OCI-LY3 (cell line): ENCODE measurements around the gene DLX2.

ENCODE experiments used
- H2AFZ ChIP-seq: fragments of 200-600, 300-600 bp; shearing (Covaris generic); 2 replicates; pipeline ENCODE4 v1.6.0; 2014; ENCODE audit warnings: antibody characterized with exemption, low read depth, low read length
- H3K27ac ChIP-seq: fragments of 200-600, 300-600 bp; sonication (generic); 2 replicates; pipeline ENCODE4 v1.5.1; 2014; ENCODE audit warnings: mild to moderate bottlenecking, low read length, moderate library complexity, mixed read lengths
- H3K27me3 ChIP-seq: fragments of 200-600, 300-600 bp; sonication (generic); 2 replicates; pipeline ENCODE4 v1.6.1; 2014; ENCODE audit warnings: low read depth, low read length, mixed read lengths
- H3K36me3 ChIP-seq: fragments of 200-600, 300-600 bp; sonication (generic); replicated peaks from 2 replicates; pipeline ENCODE3; 2014; ENCODE audit warnings: low read depth, low read length, mixed read lengths
- H3K4me1 ChIP-seq: fragments of 300-600, 200-600 bp; sonication (generic); 2 replicates; pipeline ENCODE4 v1.6.1; 2014; ENCODE audit warnings: low read length, mixed read lengths
- H3K4me2 ChIP-seq: fragments of 200-600, 300-600 bp; sonication (generic); 2 replicates; pipeline ENCODE4 v1.6.1; 2014; ENCODE audit warnings: low read length, mixed read lengths
- H3K4me3 ChIP-seq: fragments of 300-600, 200-600 bp; sonication (generic); 2 replicates; pipeline ENCODE4 v1.5.1; 2014; ENCODE audit warnings: antibody characterized with exemption, mild to moderate bottlenecking, low read length, moderate library complexity
- H3K79me2 ChIP-seq: fragments of 300-600, 200-600 bp; shearing (Covaris generic); 2 replicates; pipeline ENCODE4 v1.6.1; 2014; ENCODE audit warnings: mild to moderate bottlenecking, low read length, mixed read lengths
- H3K9ac ChIP-seq: fragments of 300-600, 200-600 bp; shearing (Covaris generic); 2 replicates; pipeline ENCODE4 v1.6.0; 2014; ENCODE audit warnings: mild to moderate bottlenecking, low read length, moderate library complexity
- H3K9me3 ChIP-seq: fragments of 200-600, 300-600 bp; shearing (Covaris generic); 2 replicates; pipeline ENCODE4 v1.6.1; 2014; ENCODE audit warnings: low read length, mixed read lengths; ENCODE audit not compliant: insufficient read depth
- H4K20me1 ChIP-seq: fragments of 200-600, 300-600 bp; sonication (generic); 2 replicates; pipeline ENCODE4 v1.6.1; 2016; ENCODE audit warnings: low read length, mixed read lengths; ENCODE audit not compliant: insufficient read depth
- EZH2phosphoT487 ChIP-seq: fragments of 200-600 bp; shearing (Covaris generic); IDR thresholded peaks from 2 replicates; pipeline ENCODE4 v1.6.1; 2018; ENCODE audit warnings: antibody characterized with exemption, mixed run types, low read depth
- TF ChIP-seq, protein P1 (sequence below): fragments of 200-600, 300-600 bp; sonication (generic); IDR thresholded peaks from 2 replicates; pipeline ENCODE4 v1.5.1; 2014; ENCODE audit warnings: antibody characterized with exemption, low read length, low read depth

DLX2 gene

DNA sequence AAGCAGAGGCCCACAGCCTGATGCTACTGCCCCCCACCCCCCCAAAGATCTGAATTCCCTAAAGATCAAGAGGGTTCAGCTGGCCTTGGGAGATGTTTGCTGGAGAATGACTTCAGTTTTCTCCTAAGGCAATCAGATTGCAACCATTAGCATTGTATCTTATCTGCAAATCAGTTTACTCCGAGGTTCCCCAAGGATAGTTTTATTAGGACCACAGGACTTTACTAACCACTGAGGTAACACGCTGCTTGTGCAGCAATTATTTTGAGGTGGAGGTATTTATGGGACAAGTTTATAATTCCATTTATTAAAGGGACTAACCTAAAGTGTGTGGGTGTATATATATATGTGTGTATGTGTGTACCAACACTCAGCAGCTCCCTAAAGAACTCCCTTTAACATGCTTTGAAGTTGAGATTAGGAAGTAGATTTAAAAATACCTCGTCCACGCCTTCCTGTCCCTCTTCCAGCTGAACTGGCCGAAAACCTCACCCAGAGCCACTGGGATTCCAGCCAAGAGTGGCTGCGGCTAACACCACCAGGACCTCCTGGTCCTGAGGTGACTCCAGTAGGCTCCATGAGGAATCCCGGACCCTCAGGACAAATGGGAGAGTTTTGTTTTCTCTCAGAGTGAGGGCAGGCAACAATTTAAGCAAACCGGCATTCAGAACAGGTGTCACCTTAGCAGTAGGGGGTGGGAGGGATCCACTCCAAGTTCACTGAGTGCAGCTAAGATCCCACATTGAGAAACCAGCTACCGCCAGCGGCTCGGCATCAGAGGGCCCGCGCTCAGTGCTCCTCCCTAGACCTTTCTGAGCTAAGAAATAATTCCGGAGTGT, 20.4 kb downstream of the DLX2 start:
- Histone ChIP-seq H3K4me2 (no peak overlapping the region), H4K20me1 (no peaks in the 10 kb centered on the region), H2AFZ (no peak overlapping the region)

DNA sequence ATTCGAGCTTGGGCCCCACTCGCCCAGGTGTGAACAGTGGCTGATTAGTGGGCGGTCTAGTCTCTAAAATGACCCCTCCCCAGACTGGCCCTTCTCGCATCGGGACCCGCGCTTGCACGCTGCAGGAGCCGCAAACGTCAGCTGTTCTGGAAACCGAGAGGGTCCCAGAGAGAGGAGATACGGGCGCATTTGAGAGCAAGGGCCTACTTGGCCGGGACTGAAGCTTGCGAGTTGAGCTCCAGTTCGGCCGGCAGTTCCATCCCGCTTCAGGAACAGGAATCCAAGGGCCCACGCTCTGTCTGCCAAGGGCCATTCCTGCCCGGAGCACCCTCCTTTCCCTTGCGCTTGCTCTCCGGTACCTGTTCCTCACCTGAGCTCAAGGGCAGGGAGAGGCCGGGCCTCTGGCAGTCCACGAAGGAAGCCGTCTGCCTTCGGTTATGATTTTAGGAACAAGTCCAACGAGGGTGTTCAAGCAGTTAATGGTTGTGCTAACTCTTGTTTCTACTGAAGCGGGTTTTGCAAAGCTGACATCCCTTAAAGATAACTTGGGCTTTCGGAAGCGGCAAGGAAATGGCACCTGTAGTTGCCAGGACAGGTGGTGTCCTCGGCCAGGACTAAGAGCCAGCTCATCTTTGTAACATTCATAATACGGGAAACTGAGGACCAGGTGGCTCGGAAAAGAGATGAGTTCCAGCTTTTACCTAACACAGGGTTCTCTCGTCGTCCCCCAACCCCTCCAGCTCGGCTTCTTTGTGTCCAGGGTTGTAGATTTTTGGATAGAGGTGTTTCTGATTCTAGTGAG, 21.3 kb downstream of the DLX2 start:
- Histone ChIP-seq H3K4me2 (no peak overlapping the region), H3K79me2 (no peaks in the 10 kb centered on the region), H3K9ac (no peak overlapping the region), H3K36me3 (no peaks in the 10 kb centered on the region), H3K9me3 (no peaks in the 10 kb centered on the region), H3K4me3 (no peak overlapping the region), H3K27ac (no peak overlapping the region), H3K4me1 (no peaks in the 10 kb centered on the region; the same call in 1 of the 2 replicates), H3K27me3 (no peaks in the 10 kb centered on the region), H2AFZ (no peak overlapping the region), H4K20me1 (no peaks in the 10 kb centered on the region)
- TF ChIP-seq, protein P1, sequence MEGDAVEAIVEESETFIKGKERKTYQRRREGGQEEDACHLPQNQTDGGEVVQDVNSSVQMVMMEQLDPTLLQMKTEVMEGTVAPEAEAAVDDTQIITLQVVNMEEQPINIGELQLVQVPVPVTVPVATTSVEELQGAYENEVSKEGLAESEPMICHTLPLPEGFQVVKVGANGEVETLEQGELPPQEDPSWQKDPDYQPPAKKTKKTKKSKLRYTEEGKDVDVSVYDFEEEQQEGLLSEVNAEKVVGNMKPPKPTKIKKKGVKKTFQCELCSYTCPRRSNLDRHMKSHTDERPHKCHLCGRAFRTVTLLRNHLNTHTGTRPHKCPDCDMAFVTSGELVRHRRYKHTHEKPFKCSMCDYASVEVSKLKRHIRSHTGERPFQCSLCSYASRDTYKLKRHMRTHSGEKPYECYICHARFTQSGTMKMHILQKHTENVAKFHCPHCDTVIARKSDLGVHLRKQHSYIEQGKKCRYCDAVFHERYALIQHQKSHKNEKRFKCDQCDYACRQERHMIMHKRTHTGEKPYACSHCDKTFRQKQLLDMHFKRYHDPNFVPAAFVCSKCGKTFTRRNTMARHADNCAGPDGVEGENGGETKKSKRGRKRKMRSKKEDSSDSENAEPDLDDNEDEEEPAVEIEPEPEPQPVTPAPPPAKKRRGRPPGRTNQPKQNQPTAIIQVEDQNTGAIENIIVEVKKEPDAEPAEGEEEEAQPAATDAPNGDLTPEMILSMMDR = no peak
- TF ChIP-seq EZH2phosphoT487 = no peak

More for the DNA sequence above, 20.4 kb downstream of the DLX2 start:
- no peaks in the 10 kb centered on the region for H3K9me3 ChIP-seq
- H3K36me3 ChIP-seq = no peaks in the 10 kb centered on the region
- H3K27ac ChIP-seq = no peak overlapping the region
- H3K9ac ChIP-seq = no peak overlapping the region
- TF ChIP-seq, protein P1 = no peak
- TF ChIP-seq EZH2phosphoT487 = no peak
- no peaks in the 10 kb centered on the region for H3K79me2 ChIP-seq
- H3K27me3 ChIP-seq = no peaks in the 10 kb centered on the region
- H3K4me3 ChIP-seq = no peak overlapping the region
- no peaks in the 10 kb centered on the region; the same call in 1 of the 2 replicates for H3K4me1 ChIP-seq

DNA sequence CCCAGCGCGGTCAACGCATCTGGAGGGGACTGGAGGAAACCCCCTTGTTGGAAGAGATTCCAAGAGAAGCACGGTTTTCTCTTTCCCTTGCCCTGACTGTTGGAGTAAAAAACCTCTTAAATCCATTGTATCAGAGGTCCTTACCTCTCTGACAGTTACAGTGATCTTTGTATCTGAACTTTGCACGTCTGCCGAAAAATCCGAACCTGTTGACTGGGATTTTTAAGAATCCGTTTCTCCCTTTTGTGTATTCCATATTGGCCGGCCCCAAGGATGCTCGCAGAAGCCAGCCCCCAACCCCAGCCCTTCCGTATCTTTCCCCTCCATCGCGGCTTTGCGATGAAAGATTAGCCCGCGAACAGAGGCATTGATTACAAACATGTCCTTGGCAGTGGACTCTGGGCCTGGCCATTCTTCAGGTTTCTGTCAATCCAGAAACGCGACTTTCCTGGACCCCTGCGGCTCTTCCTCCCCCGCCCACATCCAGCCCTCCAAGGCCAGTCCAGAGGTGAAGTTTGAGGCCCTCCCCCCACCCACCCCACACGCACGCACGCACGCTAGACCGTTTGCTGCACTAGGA, 22.0 kb downstream of the DLX2 start:
- no peaks in the 10 kb centered on the region; the same call in 1 of the 2 replicates for H3K4me1 ChIP-seq
- H3K27ac ChIP-seq = no peak overlapping the region
- no peaks in the 10 kb centered on the region for H4K20me1 ChIP-seq
- H3K79me2 ChIP-seq = no peaks in the 10 kb centered on the region
- H3K9me3 ChIP-seq = no peaks in the 10 kb centered on the region
- H3K9ac ChIP-seq = no peak overlapping the region
- H2AFZ ChIP-seq = no peak overlapping the region
- TF ChIP-seq, protein P1 = no peak
- no peak for TF ChIP-seq EZH2phosphoT487
- no peaks in the 10 kb centered on the region for H3K27me3 ChIP-seq
- no peaks in the 10 kb centered on the region for H3K36me3 ChIP-seq
- no peak overlapping the region for H3K4me3 ChIP-seq
- H3K4me2 ChIP-seq = no peak overlapping the region
